ENCODE results near the gene MALRD1.

Gene MALRD1

GRCh38 chr10:19652750-19653149, 604.1 kb downstream of the MALRD1 start:
- no peak for TF ChIP-seq CTCF (IDR thresholded peaks at IDR 0.05; ENCODE audit: insufficient read depth, low read depth, low read length, missing control alignments)
- DNase-seq (ENCODE audit: low read depth): no peak
- no peak overlapping the region for H3K4me3 ChIP-seq (ENCODE audit: low read depth, low read length)

GRCh38 chr10:19653931-19654330, 605.3 kb downstream of the MALRD1 start:
- DNase-seq (ENCODE audit: low read depth): no peak
- no peak for TF ChIP-seq CTCF (IDR thresholded peaks at IDR 0.05; ENCODE audit: insufficient read depth, low read depth, low read length, missing control alignments)
- no peak overlapping the region for H3K4me3 ChIP-seq (ENCODE audit: low read depth, low read length)

GRCh38 chr10:19654576-19654975, 606.0 kb downstream of the MALRD1 start:
- no peak for DNase-seq (ENCODE audit: low read depth)
- no peak for TF ChIP-seq CTCF (IDR thresholded peaks at IDR 0.05; ENCODE audit: insufficient read depth, low read depth, low read length, missing control alignments)

GRCh38 chr10:19656420-19657042, 607.9 kb downstream of the MALRD1 start:
- DNase-seq (ENCODE audit: low read depth): no peak
- no peak for TF ChIP-seq CTCF (IDR thresholded peaks at IDR 0.05; ENCODE audit: insufficient read depth, low read depth, low read length, missing control alignments)
- no peak overlapping the region for H3K4me3 ChIP-seq (ENCODE audit: low read depth, low read length)

More at GRCh38 chr10:19654576-19654975, 606.0 kb downstream of the MALRD1 start:
- H3K4me3 ChIP-seq (ENCODE audit: low read depth, low read length): no peak overlapping the region

- DNase-seq (ENCODE audit: low read depth): no peak
- no peak for TF ChIP-seq CTCF (IDR thresholded peaks at IDR 0.05; ENCODE audit: insufficient read depth, low read depth, low read length, missing control alignments)
- H3K4me3 ChIP-seq (ENCODE audit: low read depth, low read length): no peak overlapping the region
Measured at GRCh38 chr10:19658131-19658530, 609.5 kb downstream of the MALRD1 start.

- DNase-seq (ENCODE audit: low read depth): no peak
- no peak for TF ChIP-seq CTCF (IDR thresholded peaks at IDR 0.05; ENCODE audit: insufficient read depth, low read depth, low read length, missing control alignments)
- H3K4me3 ChIP-seq (ENCODE audit: low read depth, low read length): no peak overlapping the region
Measured at GRCh38 chr10:19658622-19659233, 610.1 kb downstream of the MALRD1 start.

Measured in GM12865 (cell line).